H1 (cell line): ENCODE results near the gene LHFPL6. TPM values are rescaled to one million over a fixed set of nuclear protein-coding genes. Genes with fewer than 3 reads are reported as not detected.

Source experiments
- EZH2 ChIP-seq: fragments of 200-600 bp; sonication (generic); IDR thresholded peaks from 2 replicates; pipeline ENCODE4 v1.7.1; 2012; ENCODE audit warnings: low read depth, mild to moderate bottlenecking, moderate library complexity, low read length, inconsistent platforms; ENCODE audit not compliant: severe bottlenecking
- JUN ChIP-seq: IDR thresholded peaks from 2 replicates; pipeline ENCODE4 v1.6.1; 2011; ENCODE audit warnings: low read depth, mild to moderate bottlenecking, improper control_type of control experiment, low read length
- MAX ChIP-seq: IDR thresholded peaks from 2 replicates; pipeline ENCODE4 v1.6.1; 2012; ENCODE audit warnings: inconsistent platforms
- POU5F1 ChIP-seq: IDR thresholded peaks from 2 replicates; pipeline ENCODE4 v1.6.1; 2011; ENCODE audit warnings: low read depth, mild to moderate bottlenecking, low read length, moderate library complexity
- polyA plus RNA-seq, 7 experiments: library from polyadenylated mRNA; depleted of rRNA in 3 of 7; stranded (reverse) in 5 of 7; unstranded in 2 of 7; fragments of >200 nt in 5 of 7; fragments of 200-250 nt in 2 of 7; gene quantifications; 1 replicate in 5 of 7; 2 replicates in 1 of 7; 4 replicates in 1 of 7; pipeline versions ENCODE4 v1.2.1 to v1.2.3, GENCODE V29; 2011 to 2013; ENCODE audit warnings: missing spikeins in 2 of 7, mixed read lengths in 2 of 7
- total RNA-seq: library from RNA; stranded (reverse); fragmentation: NEBNext Ultra II Directional; extraction: Animal tissue kit (Norgen Biotek cat#: 25700); gene quantifications from 2 replicates; pipeline ENCODE4 v1.2.1, GENCODE V29; 2021

The LHFPL6 gene
- total and polyA plus RNA-seq, 2 of the 8 experiments (the other 6 are each of a cell fraction or from before 2014, with no cell fraction given), result 7.6 to 17.0 TPM

DNA sequence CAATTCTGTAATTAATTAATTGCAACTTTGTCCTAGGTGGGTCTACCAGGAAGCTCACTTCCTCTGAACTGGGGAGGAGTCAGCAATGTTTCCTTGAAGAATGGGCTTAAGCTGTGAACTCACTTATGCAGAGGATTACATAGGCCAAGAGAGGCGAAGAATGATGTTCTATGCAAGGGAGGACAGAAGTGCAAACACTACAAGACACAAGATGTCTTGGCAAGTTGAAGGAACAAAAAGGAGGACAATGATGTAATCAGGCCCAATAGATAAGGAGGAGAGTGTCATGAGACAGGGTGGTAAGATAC lies 275.9 kb downstream of the LHFPL6 start (continued):
- TF ChIP-seq JUN (no peak), EZH2 (no peak), POU5F1 (no peak), MAX (no peak)
